CD4-positive, alpha-beta T cell treated with Interleukin-2 at 100 ng/mL for 4 hours (primary cell): ENCODE results near the gene UCK2.

Source experiments
- DNase-seq: peaks from one replicate; pipeline ENCODE4 v3.0.0-alpha.2; 2020; ENCODE audit warnings: low spot score

Gene UCK2

GRCh38 chr1:165941531-165941930 lies 114.1 kb downstream of the UCK2 start:
- DNase-seq: no peak

GRCh38 chr1:165942062-165942461 lies 114.6 kb downstream of the UCK2 start:
- DNase-seq: no peak

- DNase-seq: no peak
Observed at GRCh38 chr1:165942927-165943597, 115.6 kb downstream of the UCK2 start.

GRCh38 chr1:165945911-165946310 lies 118.5 kb downstream of the UCK2 start:
- DNase-seq: no peak

- no peak for DNase-seq
Observed at GRCh38 chr1:165947797-165948455, 120.5 kb downstream of the UCK2 start.

GRCh38 chr1:165949335-165950130 lies 122.1 kb downstream of the UCK2 start:
- no peak for DNase-seq

GRCh38 chr1:165954940-165955339 lies 127.5 kb downstream of the UCK2 start:
- DNase-seq: no peak

- DNase-seq: no peak
Observed at GRCh38 chr1:165958306-165958705, 130.9 kb downstream of the UCK2 start.

GRCh38 chr1:165960136-165960535 lies 132.7 kb downstream of the UCK2 start:
- DNase-seq: no peak

- DNase-seq: no peak
Observed at GRCh38 chr1:165960881-165961280, 133.5 kb downstream of the UCK2 start.
